Neuronal stem cell (in vitro differentiated cells): ENCODE data around the gene OR13C4.

Experiments
- DNase-seq: peaks from one replicate; pipeline ENCODE4 v3.0.0-alpha.2; 2013; ENCODE audit warnings: low spot score
- H2AFZ ChIP-seq: one replicate; pipeline ENCODE4 v1.6.1; 2013; ENCODE audit warnings: mild to moderate bottlenecking, low read length, inconsistent platforms
- H2AK5ac ChIP-seq: 2 replicates; pipeline ENCODE4 v1.6.1; 2013; ENCODE audit warnings: low read depth, mild to moderate bottlenecking, inconsistent platforms, low read length, moderate library complexity, mixed read lengths
- H2BK120ac ChIP-seq: 2 replicates; pipeline ENCODE4 v1.6.1; 2013; ENCODE audit warnings: low read depth, mild to moderate bottlenecking, inconsistent platforms, low read length, moderate library complexity, mixed read lengths
- H2BK12ac ChIP-seq: one replicate; pipeline ENCODE4 v1.6.1; 2013; ENCODE audit warnings: low read length, inconsistent platforms
- H2BK15ac ChIP-seq: 2 replicates; pipeline ENCODE4 v1.6.1; 2013; ENCODE audit warnings: mild to moderate bottlenecking, low read length, inconsistent platforms, mixed read lengths
- H2BK5ac ChIP-seq: one replicate; pipeline ENCODE4 v1.6.1; 2013; ENCODE audit warnings: inconsistent platforms, mild to moderate bottlenecking, low read length, moderate library complexity
- H3K14ac ChIP-seq: one replicate; pipeline ENCODE4 v1.6.1; 2013; ENCODE audit warnings: low read length, inconsistent platforms
- H3K18ac ChIP-seq: 2 replicates; pipeline ENCODE4 v1.6.1; 2013; ENCODE audit warnings: low read length, inconsistent platforms
- H3K23ac ChIP-seq: 2 replicates; pipeline ENCODE4 v1.6.1; 2013; ENCODE audit warnings: low read depth, mild to moderate bottlenecking, mixed read lengths, low read length, inconsistent platforms; ENCODE audit not compliant: poor library complexity
- H3K27ac ChIP-seq: replicated peaks from 3 replicates; pipeline ENCODE4 v1.5.1; 2013; ENCODE audit warnings: low read length, inconsistent platforms
- H3K27me3 ChIP-seq, 3 experiments: 2 replicates each; pipeline ENCODE4 v1.6.1; 2013; ENCODE audit warnings: low read length in 3 of 3, mild to moderate bottlenecking in 2 of 3, inconsistent platforms in 1 of 3, low read depth in 1 of 3, mixed read lengths in 1 of 3, moderate library complexity in 1 of 3; ENCODE audit not compliant: control insufficient read depth in 3 of 3, insufficient read depth in 3 of 3
- H3K36me3 ChIP-seq, 2 donors: replicated peaks in 1 of 2; 2 replicates each; pipeline ENCODE4 v1.6.1; 2013; ENCODE audit warnings: low read length in 2 of 2; ENCODE audit not compliant: control insufficient read depth in 2 of 2, insufficient read depth in 2 of 2
- H3K4ac ChIP-seq: 2 replicates; pipeline ENCODE4 v1.6.1; 2013; ENCODE audit warnings: inconsistent platforms, mild to moderate bottlenecking, low read length, moderate library complexity
- H3K4me1 ChIP-seq, 2 donors: 1 replicate in 1 of 2; 2 replicates in 1 of 2; pipeline ENCODE4 v1.6.1; 2013; ENCODE audit warnings: low read length in 2 of 2, low read depth in 1 of 2; ENCODE audit not compliant: control insufficient read depth in 2 of 2, insufficient read depth in 1 of 2
- H3K4me2 ChIP-seq: one replicate; pipeline ENCODE4 v1.6.1; 2013; ENCODE audit warnings: mild to moderate bottlenecking, low read length, inconsistent platforms; ENCODE audit not compliant: insufficient read depth, poor library complexity, severe bottlenecking
- H3K4me3 ChIP-seq, 2 donors: 2 replicates each; pipeline ENCODE4 v1.5.1; 2013; ENCODE audit warnings: low read length in 2 of 2, mild to moderate bottlenecking in 2 of 2, inconsistent platforms in 1 of 2, moderate library complexity in 1 of 2
- H3K79me1 ChIP-seq: one replicate; pipeline ENCODE4 v1.6.1; 2013; ENCODE audit warnings: low read depth, mild to moderate bottlenecking, inconsistent platforms, low read length, moderate library complexity
- H3K9ac ChIP-seq: one replicate; pipeline ENCODE4 v1.6.1; 2013; ENCODE audit warnings: mild to moderate bottlenecking, low read depth, low read length, inconsistent platforms; ENCODE audit not compliant: poor library complexity
- H3K9me3 ChIP-seq, 2 donors: replicated peaks in 1 of 2; 2 replicates each; pipeline versions ENCODE3 to v1.6.1; 2013; ENCODE audit warnings: low read length in 2 of 2, mild to moderate bottlenecking in 2 of 2, inconsistent platforms in 1 of 2, low read depth in 1 of 2, mixed read lengths in 1 of 2, moderate library complexity in 1 of 2; ENCODE audit not compliant: control insufficient read depth in 2 of 2, insufficient read depth in 1 of 2
- H4K8ac ChIP-seq: one replicate; pipeline ENCODE4 v1.6.1; 2013; ENCODE audit warnings: low read depth, mild to moderate bottlenecking, inconsistent platforms, low read length, moderate library complexity
- H4K91ac ChIP-seq: one replicate; pipeline ENCODE4 v1.6.1; 2013; ENCODE audit warnings: low read length, low read depth, mild to moderate bottlenecking, inconsistent platforms; ENCODE audit not compliant: poor library complexity
- WGBS, 2 donors: extraction: QIAGEN DNeasy Blood & Tissue Kit; methylation state at CpG; one replicate each; pipeline ENCODE4 v1.1.7; 2013; ENCODE audit warnings: missing lambda C conversion rate in 2 of 2, mixed read lengths in 1 of 2; ENCODE audit not compliant: insufficient read length in 2 of 2, insufficient replicate concordance in 1 of 2; ENCODE audit errors: extremely low coverage in 2 of 2; 5-methylcytosine and 5-hydroxymethylcytosine counted together

The OR13C4 gene

DNA sequence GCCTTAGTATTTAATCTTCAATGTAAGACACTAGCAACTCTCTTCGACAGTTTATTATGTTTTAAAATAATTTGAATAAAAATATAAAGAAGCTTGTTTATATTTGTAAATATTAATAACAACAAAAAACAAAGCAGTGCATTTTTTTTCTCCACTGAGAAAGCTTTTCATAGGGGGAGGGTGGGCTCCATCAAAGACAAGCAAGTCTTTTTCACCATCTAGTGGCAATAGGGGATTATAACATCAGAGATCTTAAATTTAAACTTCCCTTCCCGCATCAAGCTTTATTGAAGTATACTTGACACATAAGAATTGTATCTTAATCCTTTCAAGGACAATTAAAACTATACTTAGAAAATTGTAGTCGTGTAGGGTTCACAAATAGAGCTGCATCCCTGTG, 32.2 kb downstream of the OR13C4 start:
- Histone ChIP-seq H3K36me3 (peaks cover 0 to 2% of the 10 kb centered on the region in 2 donors), H2AFZ (no peak overlapping the region), H3K27me3 (no peaks in the 10 kb centered on the region), H2BK5ac (no peak overlapping the region), H3K79me1 (no peaks in the 10 kb centered on the region), H4K91ac (no peak overlapping the region), H3K4me2 (no peak overlapping the region), H4K8ac (no peak overlapping the region), H3K4me1 (no peaks in the 10 kb centered on the region), H3K27ac (no peak overlapping the region), H2AK5ac (no peak overlapping the region), H3K14ac (no peak overlapping the region), H3K4me3 (no peak overlapping the region), H2BK15ac (no peak overlapping the region), H3K9me3 (no peaks in the 10 kb centered on the region), H3K9ac (no peak overlapping the region), H3K23ac (no peak overlapping the region), H3K18ac (no peak overlapping the region), H2BK12ac (no peak overlapping the region), H3K4ac (no peak overlapping the region), H2BK120ac (no peak overlapping the region)
- no peak for DNase-seq
- WGBS, 2 donors = no CpG with 5 or more reads among the region's 3 CpGs

- Histone ChIP-seq H3K18ac (no peak overlapping the region), H3K9me3 (no peaks in the 10 kb centered on the region), H3K23ac (no peak overlapping the region), H3K4me2 (no peak overlapping the region), H2AK5ac (no peak overlapping the region), H2AFZ (no peak overlapping the region), H4K8ac (no peak overlapping the region), H3K4me3 (no peak overlapping the region), H3K4me1 (no peaks in the 10 kb centered on the region), H3K27ac (no peak overlapping the region), H3K14ac (no peak overlapping the region), H3K9ac (no peak overlapping the region), H2BK12ac (no peak overlapping the region), H2BK5ac (no peak overlapping the region), H2BK120ac (no peak overlapping the region), H3K79me1 (no peaks in the 10 kb centered on the region), H4K91ac (no peak overlapping the region), H2BK15ac (no peak overlapping the region), H3K27me3 (no peaks in the 10 kb centered on the region), H3K4ac (no peak overlapping the region), H3K36me3 (no peaks in the 10 kb centered on the region)
- no CpG with 5 or more reads among the region's 2 CpGs for WGBS, 2 donors
- no peak for DNase-seq
These were observed 42.0 kb downstream of the OR13C4 start for GRCh38 chr9:104485014-104485413.

GRCh38 chr9:104482921-104483570, 44.0 kb downstream of the OR13C4 start:
- Histone ChIP-seq H3K27me3 (no peaks in the 10 kb centered on the region), H2BK5ac (no peak overlapping the region), H3K23ac (no peak overlapping the region), H2BK120ac (no peak overlapping the region), H3K79me1 (no peaks in the 10 kb centered on the region), H3K36me3 (no peaks in the 10 kb centered on the region), H3K4me1 (no peaks in the 10 kb centered on the region), H2AK5ac (no peak overlapping the region), H3K9ac (no peak overlapping the region), H4K91ac (no peak overlapping the region), H3K14ac (no peak overlapping the region), H3K27ac (no peak overlapping the region), H4K8ac (no peak overlapping the region), H3K9me3 (no peaks in the 10 kb centered on the region), H2BK15ac (no peak overlapping the region), H2BK12ac (no peak overlapping the region), H3K4me2 (no peak overlapping the region), H3K18ac (no peak overlapping the region), H2AFZ (no peak overlapping the region), H3K4me3 (no peak overlapping the region), H3K4ac (no peak overlapping the region)
- no CpG with 5 or more reads among the region's 5 CpGs for WGBS, 2 donors
- DNase-seq = no peak
